Measurements from ENCODE around the gene TTYH3.

GRCh38 chr7:2657208-2657607 is 25.4 kb downstream of the TTYH3 start:
- TF ChIP-seq, protein P1, sequence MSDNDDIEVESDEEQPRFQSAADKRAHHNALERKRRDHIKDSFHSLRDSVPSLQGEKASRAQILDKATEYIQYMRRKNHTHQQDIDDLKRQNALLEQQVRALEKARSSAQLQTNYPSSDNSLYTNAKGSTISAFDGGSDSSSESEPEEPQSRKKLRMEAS (IDR thresholded peaks at IDR 0.05), result no peak
- TF ChIP-seq, protein P2, sequence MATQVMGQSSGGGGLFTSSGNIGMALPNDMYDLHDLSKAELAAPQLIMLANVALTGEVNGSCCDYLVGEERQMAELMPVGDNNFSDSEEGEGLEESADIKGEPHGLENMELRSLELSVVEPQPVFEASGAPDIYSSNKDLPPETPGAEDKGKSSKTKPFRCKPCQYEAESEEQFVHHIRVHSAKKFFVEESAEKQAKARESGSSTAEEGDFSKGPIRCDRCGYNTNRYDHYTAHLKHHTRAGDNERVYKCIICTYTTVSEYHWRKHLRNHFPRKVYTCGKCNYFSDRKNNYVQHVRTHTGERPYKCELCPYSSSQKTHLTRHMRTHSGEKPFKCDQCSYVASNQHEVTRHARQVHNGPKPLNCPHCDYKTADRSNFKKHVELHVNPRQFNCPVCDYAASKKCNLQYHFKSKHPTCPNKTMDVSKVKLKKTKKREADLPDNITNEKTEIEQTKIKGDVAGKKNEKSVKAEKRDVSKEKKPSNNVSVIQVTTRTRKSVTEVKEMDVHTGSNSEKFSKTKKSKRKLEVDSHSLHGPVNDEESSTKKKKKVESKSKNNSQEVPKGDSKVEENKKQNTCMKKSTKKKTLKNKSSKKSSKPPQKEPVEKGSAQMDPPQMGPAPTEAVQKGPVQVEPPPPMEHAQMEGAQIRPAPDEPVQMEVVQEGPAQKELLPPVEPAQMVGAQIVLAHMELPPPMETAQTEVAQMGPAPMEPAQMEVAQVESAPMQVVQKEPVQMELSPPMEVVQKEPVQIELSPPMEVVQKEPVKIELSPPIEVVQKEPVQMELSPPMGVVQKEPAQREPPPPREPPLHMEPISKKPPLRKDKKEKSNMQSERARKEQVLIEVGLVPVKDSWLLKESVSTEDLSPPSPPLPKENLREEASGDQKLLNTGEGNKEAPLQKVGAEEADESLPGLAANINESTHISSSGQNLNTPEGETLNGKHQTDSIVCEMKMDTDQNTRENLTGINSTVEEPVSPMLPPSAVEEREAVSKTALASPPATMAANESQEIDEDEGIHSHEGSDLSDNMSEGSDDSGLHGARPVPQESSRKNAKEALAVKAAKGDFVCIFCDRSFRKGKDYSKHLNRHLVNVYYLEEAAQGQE (IDR thresholded peaks at IDR 0.05; ENCODE audit: low read depth), result no peak
- TF ChIP-seq EGR1 (IDR thresholded peaks at IDR 0.05) (no peak), TAF1 (IDR thresholded peaks at IDR 0.05; ENCODE audit: low read depth) (no peak), YY1 (IDR thresholded peaks at IDR 0.05; ENCODE audit: low read depth) (no peak), CREB1 (IDR thresholded peaks at IDR 0.05; ENCODE audit: low read depth) (no peak), TCF12 (IDR thresholded peaks at IDR 0.05; ENCODE audit: low read depth) (no peak)
